A673 (cell line): ENCODE results near the gene PCBP3. TPM values are rescaled to one million over a fixed set of nuclear protein-coding genes. Genes with fewer than 3 reads are reported as not detected.

Source experiments
- BruUV-seq: library from RNA; stranded (reverse); fragments of 400-500 nt; replicated peaks from 2 replicates; lab custom pipeline; 2021; lab: Mats Ljungman, UMichigan
- CTCF ChIA-PET: fragments of 300-600 bp; sonication (Branson Sonifier 250); formaldehyde crosslinking; loops from one replicate; lab custom pipeline; 2022; ENCODE audit warnings: antibody characterized with exemption; lab: Charles Lee
- POLR2A ChIA-PET: fragments of 300-600 bp; sonication (Branson Sonifier 250); formaldehyde crosslinking; loops from one replicate; lab custom pipeline; 2022; ENCODE audit warnings: antibody characterized with exemption; ENCODE audit not compliant: low non-redundant PET; lab: Charles Lee
- DNase-seq: peaks from one replicate; pipeline ENCODE4 v3.0.0-alpha.2; 2015; ENCODE audit warnings: low spot score
- H3K27ac ChIP-seq: fragments of 200-600 bp; sonication (generic); 2 replicates; pipeline ENCODE4 v1.5.1; 2016; ENCODE audit warnings: mixed run types, low read depth, mild to moderate bottlenecking, mixed read lengths, antibody characterized with exemption, low read length; ENCODE audit not compliant: poor library complexity, severe bottlenecking
- H3K27me3 ChIP-seq: fragments of 200-600 bp; sonication (generic); replicated peaks from 2 replicates; pipeline ENCODE4 v1.6.1; 2017; ENCODE audit warnings: mixed run types, low read depth, mild to moderate bottlenecking, mixed read lengths, antibody characterized with exemption, low read length; ENCODE audit not compliant: insufficient read depth, poor library complexity
- H3K36me3 ChIP-seq: fragments of 200-600 bp; sonication (generic); 2 replicates; pipeline ENCODE4 v1.6.1; 2016; ENCODE audit warnings: mixed run types, mild to moderate bottlenecking, mixed read lengths, antibody characterized with exemption, low read length; ENCODE audit not compliant: insufficient read depth, poor library complexity, severe bottlenecking
- H3K4me1 ChIP-seq: fragments of 200-600 bp; sonication (generic); 2 replicates; pipeline ENCODE4 v1.6.1; 2017; ENCODE audit warnings: mixed run types, mild to moderate bottlenecking, mixed read lengths, antibody characterized with exemption, low read length; ENCODE audit not compliant: insufficient read depth, poor library complexity, severe bottlenecking
- H3K4me3 ChIP-seq: fragments of 200-600 bp; sonication (generic); 2 replicates; pipeline ENCODE4 v1.5.1; 2016; ENCODE audit warnings: low read depth, mixed run types, mild to moderate bottlenecking, mixed read lengths, low read length; ENCODE audit not compliant: poor library complexity, severe bottlenecking
- H3K9me3 ChIP-seq: fragments of 200-600 bp; sonication (generic); 2 replicates; pipeline ENCODE4 v1.6.1; 2016; ENCODE audit warnings: mixed run types, low read depth, mild to moderate bottlenecking, mixed read lengths, antibody characterized with exemption, low read length; ENCODE audit not compliant: poor library complexity, severe bottlenecking
- CTCF ChIP-seq: fragments of 300-800, 200-600 bp; sonication (generic); conservative IDR thresholded peaks from 2 replicates; pipeline ENCODE4 v1.5.1; 2017; ENCODE audit warnings: low read depth, mild to moderate bottlenecking, antibody characterized with exemption, low read length, moderate library complexity, mixed read lengths
- EZH2 ChIP-seq: fragments of 200-600 bp; sonication (generic); IDR thresholded peaks from 2 replicates; pipeline ENCODE4 v1.6.1; 2017; ENCODE audit warnings: borderline replicate concordance, low read depth, mild to moderate bottlenecking, mixed read lengths, antibody characterized with exemption, low read length; ENCODE audit not compliant: poor library complexity, severe bottlenecking
- intact Hi-C: fragments of 100-400 bp; cut with micrococcal nuclease; formaldehyde crosslinking; loops from one replicate; pipeline ENCODE4 v1.10.0; 2022; ENCODE audit not compliant: unreplicated experiment
- total RNA-seq: library from RNA; stranded (reverse); gene quantifications from 2 replicates; pipeline ENCODE4 v1.2.3, GENCODE V29; 2021

The PCBP3 gene
- total RNA-seq, 1 experiment from 2014 or later, result 25.6 TPM

- Histone ChIP-seq H3K4me3 (no peak overlapping the region), H3K36me3 (no peaks in the 10 kb centered on the region), H3K4me1 (no peaks in the 10 kb centered on the region), H3K9me3 (no peaks in the 10 kb centered on the region), H3K27ac (no peak overlapping the region), H3K27me3 (no peaks in the 10 kb centered on the region)
- no peak for DNase-seq
- BruUV-seq, result no TSS peak
- POLR2A ChIA-PET, result no interaction called here
- CTCF ChIA-PET, result no interaction called here
- no peak for TF ChIP-seq EZH2
- TF ChIP-seq CTCF, result no peak
- intact Hi-C loops, result no loop called here
These were observed 157.0 kb downstream of the PCBP3 start for GRCh38 chr21:45800339-45801080.

GRCh38 chr21:45801129-45801964, 157.8 kb downstream of the PCBP3 start:
- Histone ChIP-seq H3K9me3 (no peaks in the 10 kb centered on the region), H3K36me3 (no peaks in the 10 kb centered on the region), H3K4me3 (no peak overlapping the region), H3K27ac (no peak overlapping the region), H3K4me1 (no peaks in the 10 kb centered on the region), H3K27me3 (no peaks in the 10 kb centered on the region)
- CTCF ChIA-PET, result no interaction called here
- POLR2A ChIA-PET, result no interaction called here
- intact Hi-C loops, result no loop called here
- no peak for TF ChIP-seq CTCF
- TF ChIP-seq EZH2, result no peak
- no peak for DNase-seq
- BruUV-seq, result no TSS peak

GRCh38 chr21:45801989-45802388, 158.5 kb downstream of the PCBP3 start:
- Histone ChIP-seq H3K27me3 (no peaks in the 10 kb centered on the region), H3K27ac (no peak overlapping the region), H3K9me3 (no peaks in the 10 kb centered on the region), H3K36me3 (no peaks in the 10 kb centered on the region), H3K4me3 (no peak overlapping the region), H3K4me1 (no peaks in the 10 kb centered on the region)
- no TSS peak for BruUV-seq
- ChIA-PET POLR2A (no interaction called here), CTCF (no interaction called here)
- DNase-seq, result no peak
- TF ChIP-seq CTCF (no peak), EZH2 (no peak)
- intact Hi-C loops, result no loop called here
